Uterus (tissue), 2 donors: ENCODE data around the gene SRA1.

Source experiments
- POLR2A ChIP-seq, 2 donors: fragments of 450-650 bp; IDR thresholded peaks; one replicate each; pipeline ENCODE4 v1.6.1; 2016; ENCODE audit warnings: antibody characterized with exemption in 2 of 2, mild to moderate bottlenecking in 1 of 2, moderate library complexity in 1 of 2
- TF ChIP-seq, protein P1 (sequence below), 4 experiments: fragments of 200-600 bp in 2 of 4; fragments of 450-650 bp in 2 of 4; sonication (generic) in 2 of 4; IDR thresholded peaks; one replicate each; pipeline ENCODE4 v1.5.1; 2016 to 2019; ENCODE audit warnings: antibody characterized with exemption in 4 of 4, mild to moderate bottlenecking in 2 of 4, moderate library complexity in 1 of 4

DNA sequence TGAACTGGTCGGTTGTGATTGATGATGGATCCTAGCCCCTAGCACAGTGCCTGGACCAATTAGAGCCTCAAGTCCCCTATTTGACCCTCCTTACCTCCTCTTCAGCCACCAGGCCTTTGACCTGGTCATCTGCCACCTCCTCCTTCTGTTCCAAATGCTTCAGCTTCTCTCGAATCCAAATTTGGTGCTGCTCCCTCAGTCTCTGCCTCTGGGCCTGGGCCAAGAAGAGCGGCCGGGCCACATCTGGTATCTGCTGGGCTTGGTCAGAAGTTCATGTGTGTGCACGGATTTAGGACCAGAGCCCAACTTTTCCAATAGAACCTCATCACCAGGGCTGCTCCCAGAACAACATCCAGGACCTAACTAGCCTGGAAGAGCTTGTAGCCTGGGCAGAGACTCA is 13.8 kb upstream of the SRA1 start:
- TF ChIP-seq, protein P1, sequence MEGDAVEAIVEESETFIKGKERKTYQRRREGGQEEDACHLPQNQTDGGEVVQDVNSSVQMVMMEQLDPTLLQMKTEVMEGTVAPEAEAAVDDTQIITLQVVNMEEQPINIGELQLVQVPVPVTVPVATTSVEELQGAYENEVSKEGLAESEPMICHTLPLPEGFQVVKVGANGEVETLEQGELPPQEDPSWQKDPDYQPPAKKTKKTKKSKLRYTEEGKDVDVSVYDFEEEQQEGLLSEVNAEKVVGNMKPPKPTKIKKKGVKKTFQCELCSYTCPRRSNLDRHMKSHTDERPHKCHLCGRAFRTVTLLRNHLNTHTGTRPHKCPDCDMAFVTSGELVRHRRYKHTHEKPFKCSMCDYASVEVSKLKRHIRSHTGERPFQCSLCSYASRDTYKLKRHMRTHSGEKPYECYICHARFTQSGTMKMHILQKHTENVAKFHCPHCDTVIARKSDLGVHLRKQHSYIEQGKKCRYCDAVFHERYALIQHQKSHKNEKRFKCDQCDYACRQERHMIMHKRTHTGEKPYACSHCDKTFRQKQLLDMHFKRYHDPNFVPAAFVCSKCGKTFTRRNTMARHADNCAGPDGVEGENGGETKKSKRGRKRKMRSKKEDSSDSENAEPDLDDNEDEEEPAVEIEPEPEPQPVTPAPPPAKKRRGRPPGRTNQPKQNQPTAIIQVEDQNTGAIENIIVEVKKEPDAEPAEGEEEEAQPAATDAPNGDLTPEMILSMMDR (IDR thresholded peaks at IDR 0.05) = no peak
- no peak for TF ChIP-seq POLR2A (IDR thresholded peaks at IDR 0.05)
